Measurements from ENCODE around the gene SUCLG2.

DNA sequence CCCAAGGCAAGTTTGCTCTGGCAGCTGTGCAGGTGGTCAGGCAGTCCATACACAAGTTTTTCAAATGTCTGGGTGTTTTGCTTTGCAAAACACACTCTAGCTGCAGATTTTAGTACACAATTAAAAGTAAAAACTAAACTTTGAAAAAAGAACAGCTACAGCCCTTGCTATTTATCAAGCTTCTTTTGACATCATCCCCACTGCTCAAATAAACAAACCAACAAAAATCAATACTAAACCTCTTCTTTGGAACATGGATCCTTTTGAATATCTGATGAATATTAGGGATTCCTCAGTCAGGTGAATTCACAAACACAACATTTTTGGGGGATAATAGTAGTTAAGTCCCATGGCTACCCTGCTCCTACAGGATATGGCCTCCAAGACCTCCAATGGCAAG is 249.2 kb downstream of the SUCLG2 start:
- TF ChIP-seq POLR2A (IDR thresholded peaks at IDR 0.05): no peak
- TF ChIP-seq, protein P1, sequence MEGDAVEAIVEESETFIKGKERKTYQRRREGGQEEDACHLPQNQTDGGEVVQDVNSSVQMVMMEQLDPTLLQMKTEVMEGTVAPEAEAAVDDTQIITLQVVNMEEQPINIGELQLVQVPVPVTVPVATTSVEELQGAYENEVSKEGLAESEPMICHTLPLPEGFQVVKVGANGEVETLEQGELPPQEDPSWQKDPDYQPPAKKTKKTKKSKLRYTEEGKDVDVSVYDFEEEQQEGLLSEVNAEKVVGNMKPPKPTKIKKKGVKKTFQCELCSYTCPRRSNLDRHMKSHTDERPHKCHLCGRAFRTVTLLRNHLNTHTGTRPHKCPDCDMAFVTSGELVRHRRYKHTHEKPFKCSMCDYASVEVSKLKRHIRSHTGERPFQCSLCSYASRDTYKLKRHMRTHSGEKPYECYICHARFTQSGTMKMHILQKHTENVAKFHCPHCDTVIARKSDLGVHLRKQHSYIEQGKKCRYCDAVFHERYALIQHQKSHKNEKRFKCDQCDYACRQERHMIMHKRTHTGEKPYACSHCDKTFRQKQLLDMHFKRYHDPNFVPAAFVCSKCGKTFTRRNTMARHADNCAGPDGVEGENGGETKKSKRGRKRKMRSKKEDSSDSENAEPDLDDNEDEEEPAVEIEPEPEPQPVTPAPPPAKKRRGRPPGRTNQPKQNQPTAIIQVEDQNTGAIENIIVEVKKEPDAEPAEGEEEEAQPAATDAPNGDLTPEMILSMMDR (IDR thresholded peaks at IDR 0.05): no peak
